Measurements from ENCODE around the gene DTNB.

The DTNB gene

DNA sequence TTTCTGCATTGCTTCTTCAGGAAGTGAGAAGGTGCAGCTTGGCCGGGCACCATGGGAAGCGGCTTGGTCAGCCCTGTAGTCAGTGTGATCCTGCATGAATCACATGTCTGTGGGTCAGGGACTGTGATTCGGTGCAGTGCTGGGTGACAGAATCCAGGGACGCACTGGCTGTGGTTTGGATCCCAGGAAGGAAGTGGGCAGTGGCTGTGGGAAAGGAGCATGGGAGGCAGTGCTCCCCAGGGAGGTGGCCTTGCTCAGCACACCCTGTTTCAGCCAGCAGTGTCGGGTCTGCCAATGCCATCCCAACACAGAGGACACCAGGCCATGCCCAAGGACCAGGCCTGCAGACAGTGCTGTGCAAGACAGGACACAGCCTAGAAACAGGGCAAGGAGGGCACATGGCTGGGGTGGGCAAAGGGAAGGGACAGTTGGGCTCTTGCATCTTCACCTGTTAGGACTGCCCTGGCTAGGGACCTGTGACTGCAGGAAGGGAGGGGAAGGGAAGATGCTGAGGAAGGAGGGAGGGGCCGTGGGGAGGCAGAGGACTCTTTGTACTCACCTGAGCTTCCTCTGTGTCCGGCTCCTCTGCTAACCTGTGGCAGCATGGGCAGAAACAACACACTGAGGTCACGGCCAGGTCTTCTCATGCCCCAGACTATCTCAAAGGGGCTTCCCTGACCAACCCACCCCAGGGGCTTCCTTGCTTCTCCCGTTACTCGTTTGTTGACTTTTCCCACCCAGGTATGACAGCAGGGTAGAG lies 294.5 kb downstream of the DTNB start:
- H3K9ac ChIP-seq (ENCODE audit: low read depth in 1 of 2, low read length in 2 of 2), result no peak overlapping the region
- no peaks in the 10 kb centered on the region for H3K9me3 ChIP-seq (ENCODE audit: control insufficient read depth in 2 of 2, low read length in 2 of 2)
- H3K27me3 ChIP-seq (ENCODE audit: control insufficient read depth in 2 of 2, insufficient read depth in 2 of 2, low read length in 2 of 2), result no peaks in the 10 kb centered on the region
- H3K36me3 ChIP-seq (ENCODE audit: control insufficient read depth in 2 of 2, insufficient read depth in 2 of 2, low read length in 2 of 2), result no peaks in the 10 kb centered on the region
- H3K4me1 ChIP-seq (ENCODE audit: control insufficient read depth in 2 of 2, insufficient read depth in 2 of 2, low read length in 2 of 2), result peaks cover 14% of the 10 kb centered on the region in 2 donors
- no peak overlapping the region for H3K4me3 ChIP-seq (ENCODE audit: low read length in 2 of 2)
- no peak overlapping the region for H3K27ac ChIP-seq (ENCODE audit: low read depth in 2 of 2, low read length in 2 of 2)

DNA sequence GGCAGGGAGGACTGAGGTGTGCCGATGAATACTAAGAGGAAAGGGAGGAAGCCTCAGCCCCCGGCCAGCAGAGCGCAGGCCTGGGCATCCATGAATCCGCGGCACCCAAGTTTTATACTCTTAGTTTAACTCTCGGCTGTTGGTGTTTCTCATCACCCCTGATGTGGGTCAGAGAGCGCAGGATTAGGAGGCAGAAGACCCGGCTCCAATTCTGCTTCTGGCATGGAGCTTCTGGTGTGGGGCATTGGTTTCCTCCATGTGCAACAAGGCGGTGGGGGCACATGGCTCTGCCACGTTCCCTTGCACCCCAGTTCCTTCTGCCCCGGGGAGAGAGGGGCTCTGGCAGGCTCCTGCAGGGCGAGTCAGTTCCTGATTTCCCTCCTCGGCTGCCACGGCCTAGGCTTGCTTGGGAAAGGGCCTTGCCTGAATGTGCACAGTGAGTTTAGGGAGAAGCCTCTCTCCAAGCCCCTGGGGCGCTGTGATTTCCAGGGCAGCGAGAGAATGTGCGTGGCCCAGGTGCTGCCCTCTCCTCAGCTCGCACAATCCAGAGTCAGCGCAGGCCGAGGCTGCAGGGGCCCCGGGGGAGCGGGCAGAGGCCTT lies 295.5 kb downstream of the DTNB start:
- Histone ChIP-seq H3K27me3 (ENCODE audit: control insufficient read depth in 2 of 2, insufficient read depth in 2 of 2, low read length in 2 of 2) (no peaks in the 10 kb centered on the region), H3K9me3 (ENCODE audit: control insufficient read depth in 2 of 2, low read length in 2 of 2) (no peaks in the 10 kb centered on the region), H3K36me3 (ENCODE audit: control insufficient read depth in 2 of 2, insufficient read depth in 2 of 2, low read length in 2 of 2) (no peaks in the 10 kb centered on the region), H3K4me1 (ENCODE audit: control insufficient read depth in 2 of 2, insufficient read depth in 2 of 2, low read length in 2 of 2) (peaks cover 14% of the 10 kb centered on the region in 2 donors), H3K9ac (ENCODE audit: low read depth in 1 of 2, low read length in 2 of 2) (no peak overlapping the region), H3K4me3 (ENCODE audit: low read length in 2 of 2) (no peak overlapping the region), H3K27ac (ENCODE audit: low read depth in 2 of 2, low read length in 2 of 2) (no peak overlapping the region)

DNA sequence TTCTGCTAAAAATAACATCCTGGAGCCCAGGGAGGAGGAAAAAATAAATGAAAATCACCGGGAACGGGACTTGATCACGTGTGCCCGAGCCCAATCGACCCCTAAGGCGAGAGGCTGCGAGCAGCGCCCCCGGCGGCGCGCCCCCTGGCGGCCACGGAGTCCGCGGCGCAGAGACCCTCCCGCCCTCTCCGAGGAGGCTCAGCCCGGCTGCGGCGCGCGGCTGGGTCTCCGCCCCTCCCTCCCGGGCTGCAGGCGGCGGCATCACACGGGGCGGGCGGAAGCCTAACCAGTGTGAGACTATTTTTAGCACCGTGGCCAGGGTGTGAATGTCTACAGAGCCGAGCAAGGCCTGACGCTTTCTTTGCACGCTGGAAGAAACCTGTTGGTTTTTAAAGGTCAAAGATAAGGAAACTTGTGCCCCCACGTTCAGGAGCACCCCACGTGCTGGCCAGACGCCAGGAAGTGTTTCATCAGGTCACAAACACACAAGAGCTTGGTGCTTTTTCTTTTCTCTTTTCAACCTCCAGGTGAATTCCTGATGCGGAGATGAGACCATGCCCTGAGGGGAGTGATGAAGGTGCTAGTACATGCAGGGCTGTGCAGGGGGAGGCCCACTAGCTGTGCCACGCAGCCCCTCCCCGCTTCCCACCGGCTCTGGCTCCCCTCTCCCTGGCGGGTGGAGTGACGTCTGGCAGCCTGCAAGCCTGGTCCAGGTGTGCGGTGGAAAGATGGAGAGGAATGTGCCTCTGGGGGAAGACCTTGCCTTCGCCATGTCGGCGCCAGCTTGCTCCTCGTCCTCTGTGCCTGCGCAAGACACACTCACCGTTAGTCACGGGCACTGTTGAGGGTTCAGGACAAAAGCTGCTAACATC lies 296.4 kb downstream of the DTNB start:
- Histone ChIP-seq H3K4me3 (ENCODE audit: low read length in 2 of 2) (peak overlapping the region; percentile 36 to 53), H3K27me3 (ENCODE audit: control insufficient read depth in 2 of 2, insufficient read depth in 2 of 2, low read length in 2 of 2) (no peaks in the 10 kb centered on the region), H3K36me3 (ENCODE audit: control insufficient read depth in 2 of 2, insufficient read depth in 2 of 2, low read length in 2 of 2) (no peaks in the 10 kb centered on the region), H3K4me1 (ENCODE audit: control insufficient read depth in 2 of 2, insufficient read depth in 2 of 2, low read length in 2 of 2) (peaks cover 14% of the 10 kb centered on the region in 2 donors), H3K9me3 (ENCODE audit: control insufficient read depth in 2 of 2, low read length in 2 of 2) (no peaks in the 10 kb centered on the region), H3K27ac (ENCODE audit: low read depth in 2 of 2, low read length in 2 of 2) (peak overlapping the region; percentile 50 to 75), H3K9ac (ENCODE audit: low read depth in 1 of 2, low read length in 2 of 2) (peak overlapping the region; percentile 26 to 43)

DNA sequence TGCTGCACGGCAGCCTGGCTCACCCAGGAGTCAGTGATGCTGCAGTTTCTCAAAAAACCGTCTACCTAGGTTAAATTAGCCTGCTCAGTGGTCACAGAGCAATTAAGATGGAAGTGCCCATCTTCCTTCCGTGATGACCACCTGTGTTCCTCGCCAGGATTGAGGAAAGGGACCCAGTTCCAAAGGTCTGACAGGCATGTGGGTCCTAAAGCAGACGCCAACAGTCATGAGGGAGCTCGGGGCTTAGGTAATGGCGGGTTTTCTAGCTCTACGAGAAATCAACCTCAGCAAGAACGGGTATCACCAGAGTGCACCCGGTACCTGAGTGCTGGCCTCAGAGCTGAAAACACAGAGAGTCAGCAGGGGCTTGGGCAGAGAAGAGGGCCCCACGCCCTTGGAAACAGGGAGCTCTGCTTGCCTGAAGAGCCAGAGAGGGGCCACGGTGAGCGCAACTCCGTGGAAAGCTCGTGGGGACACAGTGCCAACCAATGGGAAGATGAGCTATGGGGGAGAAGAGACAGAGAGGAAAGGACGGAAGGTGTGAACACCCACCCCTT lies 297.3 kb downstream of the DTNB start:
- Histone ChIP-seq H3K9ac (ENCODE audit: low read depth in 1 of 2, low read length in 2 of 2) (no peak overlapping the region), H3K4me3 (ENCODE audit: low read length in 2 of 2) (peak overlapping the region in 1 of 2 donors; percentile 36), H3K9me3 (ENCODE audit: control insufficient read depth in 2 of 2, low read length in 2 of 2) (no peaks in the 10 kb centered on the region), H3K27me3 (ENCODE audit: control insufficient read depth in 2 of 2, insufficient read depth in 2 of 2, low read length in 2 of 2) (no peaks in the 10 kb centered on the region), H3K27ac (ENCODE audit: low read depth in 2 of 2, low read length in 2 of 2) (no peak overlapping the region), H3K36me3 (ENCODE audit: control insufficient read depth in 2 of 2, insufficient read depth in 2 of 2, low read length in 2 of 2) (no peaks in the 10 kb centered on the region), H3K4me1 (ENCODE audit: control insufficient read depth in 2 of 2, insufficient read depth in 2 of 2, low read length in 2 of 2) (peaks cover 14% of the 10 kb centered on the region in 2 donors)

DNA sequence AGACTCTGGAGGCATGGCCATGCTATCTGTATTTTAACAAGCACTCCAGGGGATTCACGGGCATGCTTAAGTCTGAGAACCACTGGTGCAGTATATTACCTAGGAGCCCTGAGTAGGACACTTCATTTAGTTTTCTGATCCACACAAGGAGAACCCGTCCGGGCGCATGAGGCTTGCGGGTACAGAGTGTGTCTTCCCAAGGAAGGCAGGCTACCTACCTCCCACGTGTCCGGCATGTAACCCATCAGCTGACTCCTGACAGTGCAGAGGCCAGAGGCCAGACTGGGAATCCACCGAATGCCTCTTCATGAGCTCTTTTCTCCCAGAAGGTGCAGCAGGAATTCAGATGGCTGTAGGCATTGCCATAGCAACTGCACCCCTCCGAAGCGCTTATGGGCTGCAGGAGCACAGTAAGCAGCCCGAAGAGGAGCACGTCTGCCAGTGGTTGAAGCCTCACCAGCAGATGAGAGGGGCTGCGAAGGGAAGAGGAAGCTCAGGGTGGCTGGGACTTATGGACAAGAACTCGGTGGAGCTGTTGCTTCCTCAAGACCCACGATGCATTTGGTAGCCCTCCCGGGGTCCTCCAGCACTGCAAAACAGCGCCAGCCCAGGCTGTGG lies 297.9 kb downstream of the DTNB start:
- Histone ChIP-seq H3K9ac (ENCODE audit: low read depth in 1 of 2, low read length in 2 of 2) (no peak overlapping the region), H3K4me3 (ENCODE audit: low read length in 2 of 2) (no peak overlapping the region), H3K27me3 (ENCODE audit: control insufficient read depth in 2 of 2, insufficient read depth in 2 of 2, low read length in 2 of 2) (no peaks in the 10 kb centered on the region), H3K9me3 (ENCODE audit: control insufficient read depth in 2 of 2, low read length in 2 of 2) (no peaks in the 10 kb centered on the region), H3K4me1 (ENCODE audit: control insufficient read depth in 2 of 2, insufficient read depth in 2 of 2, low read length in 2 of 2) (peaks cover 14% of the 10 kb centered on the region in 2 donors), H3K27ac (ENCODE audit: low read depth in 2 of 2, low read length in 2 of 2) (no peak overlapping the region), H3K36me3 (ENCODE audit: control insufficient read depth in 2 of 2, insufficient read depth in 2 of 2, low read length in 2 of 2) (no peaks in the 10 kb centered on the region)

DNA sequence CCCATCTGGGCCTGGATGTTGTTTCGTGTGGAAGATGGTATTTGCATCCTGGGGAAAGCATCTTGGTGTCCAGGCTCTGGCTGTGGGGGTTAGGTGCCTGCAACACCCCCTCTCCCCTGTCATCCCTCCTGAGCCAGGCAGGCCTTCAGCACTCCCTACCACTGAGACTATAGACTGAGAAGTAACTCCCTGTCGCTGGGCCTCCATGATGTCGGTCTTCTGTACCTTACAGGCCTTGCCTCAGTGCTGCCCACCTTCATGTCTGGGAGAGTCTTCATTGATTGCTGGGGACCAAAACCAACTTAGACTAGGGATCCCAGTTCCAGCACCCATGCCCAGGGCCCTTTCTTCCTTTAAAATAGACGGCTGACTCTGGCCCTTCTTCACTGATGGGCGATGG lies 298.6 kb downstream of the DTNB start:
- H3K9ac ChIP-seq (ENCODE audit: low read depth in 1 of 2, low read length in 2 of 2), result no peak overlapping the region
- no peaks in the 10 kb centered on the region for H3K27me3 ChIP-seq (ENCODE audit: control insufficient read depth in 2 of 2, insufficient read depth in 2 of 2, low read length in 2 of 2)
- H3K4me3 ChIP-seq (ENCODE audit: low read length in 2 of 2), result no peak overlapping the region
- H3K9me3 ChIP-seq (ENCODE audit: control insufficient read depth in 2 of 2, low read length in 2 of 2), result no peaks in the 10 kb centered on the region
- no peaks in the 10 kb centered on the region for H3K36me3 ChIP-seq (ENCODE audit: control insufficient read depth in 2 of 2, insufficient read depth in 2 of 2, low read length in 2 of 2)
- H3K4me1 ChIP-seq (ENCODE audit: control insufficient read depth in 2 of 2, insufficient read depth in 2 of 2, low read length in 2 of 2), result peaks cover 14% of the 10 kb centered on the region in 2 donors
- H3K27ac ChIP-seq (ENCODE audit: low read depth in 2 of 2, low read length in 2 of 2), result no peak overlapping the region

DNA sequence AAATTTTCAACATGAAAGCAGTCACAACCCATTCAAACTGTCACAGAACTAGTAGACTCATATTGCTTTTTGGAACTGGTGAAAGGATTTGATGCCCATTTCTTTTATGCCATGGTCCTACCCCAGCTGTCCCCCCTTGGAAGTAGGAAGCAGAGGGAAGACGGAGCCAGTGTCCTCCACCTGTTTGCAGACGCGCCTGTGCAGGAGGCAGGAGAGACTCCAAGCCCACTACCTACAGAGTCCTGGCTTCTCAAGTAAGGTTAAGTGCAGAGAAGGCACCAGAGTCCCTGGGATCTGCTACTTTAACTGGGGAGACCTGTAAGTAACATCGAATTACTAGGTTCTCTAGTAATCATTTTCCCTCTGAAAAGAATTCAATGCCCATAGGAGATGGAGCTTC lies 299.0 kb downstream of the DTNB start:
- Histone ChIP-seq H3K9me3 (ENCODE audit: control insufficient read depth in 2 of 2, low read length in 2 of 2) (no peaks in the 10 kb centered on the region), H3K27me3 (ENCODE audit: control insufficient read depth in 2 of 2, insufficient read depth in 2 of 2, low read length in 2 of 2) (no peaks in the 10 kb centered on the region), H3K4me3 (ENCODE audit: low read length in 2 of 2) (no peak overlapping the region), H3K36me3 (ENCODE audit: control insufficient read depth in 2 of 2, insufficient read depth in 2 of 2, low read length in 2 of 2) (no peaks in the 10 kb centered on the region), H3K9ac (ENCODE audit: low read depth in 1 of 2, low read length in 2 of 2) (no peak overlapping the region), H3K4me1 (ENCODE audit: control insufficient read depth in 2 of 2, insufficient read depth in 2 of 2, low read length in 2 of 2) (peaks cover 14% of the 10 kb centered on the region in 2 donors), H3K27ac (ENCODE audit: low read depth in 2 of 2, low read length in 2 of 2) (no peak overlapping the region)

DNA sequence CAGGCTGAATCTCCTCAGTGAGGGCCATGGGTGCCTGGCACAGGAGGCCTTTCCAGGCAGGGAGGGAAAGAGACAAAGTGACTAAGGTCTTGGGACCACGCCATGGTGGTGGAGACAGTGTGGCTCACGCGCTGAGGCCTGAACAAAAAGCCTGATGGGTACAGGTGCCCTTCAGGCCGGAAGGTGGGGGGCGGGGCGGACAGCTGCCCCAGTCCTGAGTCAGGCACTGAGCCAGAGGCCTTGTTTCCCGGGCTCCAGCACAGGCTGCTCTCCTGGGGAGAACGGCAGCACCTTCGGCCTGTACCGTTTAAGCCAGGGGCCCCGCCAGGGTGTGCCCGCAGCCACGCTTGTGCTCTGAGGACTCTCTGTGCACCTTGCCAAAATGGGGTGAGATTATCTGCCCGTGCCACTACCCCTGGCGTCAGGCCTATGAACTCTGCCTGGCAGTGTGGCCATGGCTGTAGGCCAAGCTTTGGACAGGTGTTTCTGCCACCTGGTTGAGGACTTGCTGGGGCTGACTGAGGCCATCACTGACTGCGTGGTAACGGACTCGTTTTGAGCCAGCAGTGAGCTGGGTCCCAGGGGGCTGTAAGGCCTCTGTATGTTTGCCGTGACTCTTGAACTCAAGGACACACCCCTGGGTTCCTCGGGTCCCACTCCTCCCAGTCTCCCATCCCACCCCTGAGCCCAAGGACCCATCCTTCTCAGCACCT lies 300.0 kb downstream of the DTNB start:
- Histone ChIP-seq H3K4me1 (ENCODE audit: control insufficient read depth in 2 of 2, insufficient read depth in 2 of 2, low read length in 2 of 2) (peaks cover 14% of the 10 kb centered on the region in 2 donors), H3K27ac (ENCODE audit: low read depth in 2 of 2, low read length in 2 of 2) (peak overlapping the region in 1 of 2 donors; percentile 12), H3K9me3 (ENCODE audit: control insufficient read depth in 2 of 2, low read length in 2 of 2) (no peaks in the 10 kb centered on the region), H3K27me3 (ENCODE audit: control insufficient read depth in 2 of 2, insufficient read depth in 2 of 2, low read length in 2 of 2) (no peaks in the 10 kb centered on the region), H3K9ac (ENCODE audit: low read depth in 1 of 2, low read length in 2 of 2) (peak overlapping the region in 1 of 2 donors; percentile 56), H3K36me3 (ENCODE audit: control insufficient read depth in 2 of 2, insufficient read depth in 2 of 2, low read length in 2 of 2) (no peaks in the 10 kb centered on the region), H3K4me3 (ENCODE audit: low read length in 2 of 2) (no peak overlapping the region)
